ENCODE results near the gene CREB3L2. TPM values are rescaled to one million over a fixed set of nuclear protein-coding genes. Genes with fewer than 3 reads are reported as not detected.

CREB3L2 gene
- total RNA-seq, 2 experiments from 2014 or later = 22.7 to 79.0 TPM

DNA sequence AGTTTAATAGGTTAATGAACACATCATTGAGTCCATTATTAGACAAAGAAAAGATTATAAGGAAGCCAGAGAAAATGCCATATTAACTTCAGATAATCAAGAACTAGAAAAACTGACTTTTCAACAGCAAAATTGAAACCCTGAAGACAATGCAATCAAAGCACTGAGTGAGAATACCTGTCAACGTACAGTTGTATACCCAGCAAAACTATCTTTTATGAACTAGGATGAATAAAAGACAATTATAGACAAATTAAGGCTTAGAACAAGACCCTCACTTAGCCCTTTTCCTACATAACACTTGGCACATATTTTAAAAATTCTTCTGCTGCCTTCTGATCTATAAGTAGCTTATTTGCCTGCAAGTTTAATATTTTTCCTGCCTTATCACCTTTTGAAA is 136.1 kb downstream of the CREB3L2 start:
- Histone ChIP-seq H3K27ac (ENCODE audit: low read depth, low read length, poor library complexity, severe bottlenecking) (no peak overlapping the region), H3K79me2 (ENCODE audit: insufficient read depth, low read depth, low read length) (no peaks in the 10 kb centered on the region), H3K9me3 (ENCODE audit: low read length) (peaks cover 9% of the 10 kb centered on the region; the same call in 1 of the 2 replicates), H3K36me3 (ENCODE audit: insufficient read depth, low read length) (peaks cover 14% of the 10 kb centered on the region; the same call in 1 of the 2 replicates), H3K4me1 (ENCODE audit: insufficient read depth, low read length, poor library complexity, severe bottlenecking) (no peaks in the 10 kb centered on the region), H3K4me2 (ENCODE audit: low read length) (no peak overlapping the region), H4K20me1 (ENCODE audit: insufficient read depth, low read length) (no peaks in the 10 kb centered on the region), H3K4me3 (ENCODE audit: low read depth, low read length, poor library complexity, severe bottlenecking) (no peak overlapping the region), H3K9me2 (ENCODE audit: insufficient read depth, low read length) (no peaks in the 10 kb centered on the region), H2AFZ (ENCODE audit: low read length) (no peak overlapping the region)
- DNase-seq (ENCODE audit: low spot score) = no peak
- BruUV-seq (replicated peaks) = no TSS peak
- intact Hi-C loops (cut with micrococcal nuclease; ENCODE audit: unreplicated experiment) = no loop called here
- no peak for TF ChIP-seq EZH2phosphoT487 (IDR thresholded peaks at IDR 0.05; ENCODE audit: borderline replicate concordance, low read depth, low read length)
- ChIA-PET CTCF (ENCODE audit: unreplicated experiment) (no interaction called here), POLR2A (interaction anchor here (0.5 to 0.7 kb wide), 2 partner anchors 54 to 142 kb away, joined by 3 read pairs; no protein-coding TSS in a partner anchor)

DNA sequence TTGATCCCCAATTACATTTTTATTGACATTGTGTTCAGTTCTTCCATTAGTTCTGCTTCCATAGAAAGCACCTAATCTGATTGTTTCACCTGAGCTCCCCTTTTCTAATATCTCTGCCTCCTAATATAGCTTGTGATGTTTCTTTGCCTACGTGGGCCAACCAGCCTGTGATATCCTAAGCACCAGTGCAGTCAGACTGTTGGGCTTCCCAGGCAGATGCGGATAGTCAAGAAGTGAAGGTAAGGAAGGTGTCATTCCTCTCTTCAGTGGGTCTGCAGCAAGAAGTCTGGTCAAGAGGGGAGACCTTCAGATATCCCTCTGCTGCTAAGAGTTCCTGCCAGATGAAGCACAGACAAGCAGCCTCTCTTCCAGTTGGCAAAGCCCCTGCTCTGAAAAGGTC is 138.9 kb downstream of the CREB3L2 start:
- Histone ChIP-seq H3K79me2 (ENCODE audit: insufficient read depth, low read depth, low read length) (no peaks in the 10 kb centered on the region), H3K4me2 (ENCODE audit: low read length) (no peak overlapping the region), H3K27ac (ENCODE audit: low read depth, low read length, poor library complexity, severe bottlenecking) (no peak overlapping the region), H3K9me3 (ENCODE audit: low read length) (peaks cover 9% of the 10 kb centered on the region; the same call in 1 of the 2 replicates), H3K4me3 (ENCODE audit: low read depth, low read length, poor library complexity, severe bottlenecking) (no peak overlapping the region), H3K9me2 (ENCODE audit: insufficient read depth, low read length) (no peaks in the 10 kb centered on the region), H4K20me1 (ENCODE audit: insufficient read depth, low read length) (no peaks in the 10 kb centered on the region), H3K4me1 (ENCODE audit: insufficient read depth, low read length, poor library complexity, severe bottlenecking) (no peaks in the 10 kb centered on the region), H2AFZ (ENCODE audit: low read length) (no peak overlapping the region), H3K36me3 (ENCODE audit: insufficient read depth, low read length) (peaks cover 14% of the 10 kb centered on the region; the same call in 1 of the 2 replicates)
- ChIA-PET POLR2A (interaction anchor here (1.2 kb wide), 1 partner anchor 31 kb away, joined by 3 read pairs; no protein-coding TSS in a partner anchor), CTCF (ENCODE audit: unreplicated experiment) (no interaction called here)
- no peak for DNase-seq (ENCODE audit: low spot score)
- TF ChIP-seq, protein P1, sequence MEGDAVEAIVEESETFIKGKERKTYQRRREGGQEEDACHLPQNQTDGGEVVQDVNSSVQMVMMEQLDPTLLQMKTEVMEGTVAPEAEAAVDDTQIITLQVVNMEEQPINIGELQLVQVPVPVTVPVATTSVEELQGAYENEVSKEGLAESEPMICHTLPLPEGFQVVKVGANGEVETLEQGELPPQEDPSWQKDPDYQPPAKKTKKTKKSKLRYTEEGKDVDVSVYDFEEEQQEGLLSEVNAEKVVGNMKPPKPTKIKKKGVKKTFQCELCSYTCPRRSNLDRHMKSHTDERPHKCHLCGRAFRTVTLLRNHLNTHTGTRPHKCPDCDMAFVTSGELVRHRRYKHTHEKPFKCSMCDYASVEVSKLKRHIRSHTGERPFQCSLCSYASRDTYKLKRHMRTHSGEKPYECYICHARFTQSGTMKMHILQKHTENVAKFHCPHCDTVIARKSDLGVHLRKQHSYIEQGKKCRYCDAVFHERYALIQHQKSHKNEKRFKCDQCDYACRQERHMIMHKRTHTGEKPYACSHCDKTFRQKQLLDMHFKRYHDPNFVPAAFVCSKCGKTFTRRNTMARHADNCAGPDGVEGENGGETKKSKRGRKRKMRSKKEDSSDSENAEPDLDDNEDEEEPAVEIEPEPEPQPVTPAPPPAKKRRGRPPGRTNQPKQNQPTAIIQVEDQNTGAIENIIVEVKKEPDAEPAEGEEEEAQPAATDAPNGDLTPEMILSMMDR (conservative IDR thresholded peaks at IDR 0.05; ENCODE audit: low read length) = no peak
- no peak for TF ChIP-seq EZH2phosphoT487 (IDR thresholded peaks at IDR 0.05; ENCODE audit: borderline replicate concordance, low read depth, low read length)
- intact Hi-C loops (cut with micrococcal nuclease; ENCODE audit: unreplicated experiment) = no loop called here
- BruUV-seq (replicated peaks) = no TSS peak

DNA sequence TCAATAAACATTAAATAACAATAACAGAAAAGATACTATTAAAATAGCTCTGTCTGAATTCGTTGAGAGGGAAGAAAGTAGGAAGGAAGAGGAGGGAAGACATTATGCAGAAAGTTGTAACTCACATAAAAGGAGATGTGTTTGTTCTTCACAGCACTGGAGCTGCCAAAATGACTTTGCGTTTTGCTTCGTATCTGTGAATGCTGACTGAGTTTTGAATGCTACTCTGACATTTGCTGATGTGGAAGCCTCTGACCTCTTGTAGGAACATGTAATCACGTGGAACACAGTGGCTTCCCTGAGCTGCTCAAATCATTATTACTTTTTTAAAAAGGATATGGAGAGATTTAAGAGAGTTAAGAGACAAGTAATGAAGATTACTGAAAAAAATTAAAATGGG is 139.5 kb downstream of the CREB3L2 start:
- no peaks in the 10 kb centered on the region for H4K20me1 ChIP-seq (ENCODE audit: insufficient read depth, low read length)
- ChIA-PET POLR2A (interaction anchor here (0.8 to 1.2 kb wide), 3 partner anchors 30 to 31 kb away, joined by 3 read pairs; no protein-coding TSS in a partner anchor), CTCF (ENCODE audit: unreplicated experiment) (no interaction called here)
- TF ChIP-seq EZH2phosphoT487 (IDR thresholded peaks at IDR 0.05; ENCODE audit: borderline replicate concordance, low read depth, low read length) = no peak
- TF ChIP-seq, protein P1 (conservative IDR thresholded peaks at IDR 0.05; ENCODE audit: low read length) = no peak
- intact Hi-C loops (cut with micrococcal nuclease; ENCODE audit: unreplicated experiment) = no loop called here
- H3K36me3 ChIP-seq (ENCODE audit: insufficient read depth, low read length) = peaks cover 9% of the 10 kb centered on the region; the same call in 1 of the 2 replicates
- H3K4me1 ChIP-seq (ENCODE audit: insufficient read depth, low read length, poor library complexity, severe bottlenecking) = no peaks in the 10 kb centered on the region
- no peak overlapping the region for H3K27ac ChIP-seq (ENCODE audit: low read depth, low read length, poor library complexity, severe bottlenecking)
- BruUV-seq (replicated peaks) = no TSS peak
- H3K79me2 ChIP-seq (ENCODE audit: insufficient read depth, low read depth, low read length) = no peaks in the 10 kb centered on the region
- H2AFZ ChIP-seq (ENCODE audit: low read length) = no peak overlapping the region
- H3K4me3 ChIP-seq (ENCODE audit: low read depth, low read length, poor library complexity, severe bottlenecking) = no peak overlapping the region
- H3K9me3 ChIP-seq (ENCODE audit: low read length) = peaks cover 9% of the 10 kb centered on the region; the same call in 1 of the 2 replicates
- no peaks in the 10 kb centered on the region for H3K9me2 ChIP-seq (ENCODE audit: insufficient read depth, low read length)
- no peak for DNase-seq (ENCODE audit: low spot score)
- no peak overlapping the region for H3K4me2 ChIP-seq (ENCODE audit: low read length)

Data from OCI-LY7 (cell line).